Stimulated activated CD4-positive, alpha-beta T cell treated with anti-CD3 and anti-CD28 coated beads, Interleukin-1b, Interleukin-23, amount 100 ng/mL, for 4 hours (primary cell): ENCODE data around the gene PPP1R18.
A peak's percentile ranks its signal among the peaks of the same experiment; 100 is the strongest.
"Not testable (repeated sequence)": the region's sequence is repeated elsewhere in the genome, so short reads cannot be mapped to it uniquely, and the experiment has no call there.

Source experiments
- DNase-seq, 2 donors: peaks; one replicate each; pipeline ENCODE4 v3.0.0-alpha.2; 2020; ENCODE audit warnings: low read depth in 2 of 2

Gene PPP1R18, protein sequence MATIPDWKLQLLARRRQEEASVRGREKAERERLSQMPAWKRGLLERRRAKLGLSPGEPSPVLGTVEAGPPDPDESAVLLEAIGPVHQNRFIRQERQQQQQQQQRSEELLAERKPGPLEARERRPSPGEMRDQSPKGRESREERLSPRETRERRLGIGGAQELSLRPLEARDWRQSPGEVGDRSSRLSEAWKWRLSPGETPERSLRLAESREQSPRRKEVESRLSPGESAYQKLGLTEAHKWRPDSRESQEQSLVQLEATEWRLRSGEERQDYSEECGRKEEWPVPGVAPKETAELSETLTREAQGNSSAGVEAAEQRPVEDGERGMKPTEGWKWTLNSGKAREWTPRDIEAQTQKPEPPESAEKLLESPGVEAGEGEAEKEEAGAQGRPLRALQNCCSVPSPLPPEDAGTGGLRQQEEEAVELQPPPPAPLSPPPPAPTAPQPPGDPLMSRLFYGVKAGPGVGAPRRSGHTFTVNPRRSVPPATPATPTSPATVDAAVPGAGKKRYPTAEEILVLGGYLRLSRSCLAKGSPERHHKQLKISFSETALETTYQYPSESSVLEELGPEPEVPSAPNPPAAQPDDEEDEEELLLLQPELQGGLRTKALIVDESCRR

DNA sequence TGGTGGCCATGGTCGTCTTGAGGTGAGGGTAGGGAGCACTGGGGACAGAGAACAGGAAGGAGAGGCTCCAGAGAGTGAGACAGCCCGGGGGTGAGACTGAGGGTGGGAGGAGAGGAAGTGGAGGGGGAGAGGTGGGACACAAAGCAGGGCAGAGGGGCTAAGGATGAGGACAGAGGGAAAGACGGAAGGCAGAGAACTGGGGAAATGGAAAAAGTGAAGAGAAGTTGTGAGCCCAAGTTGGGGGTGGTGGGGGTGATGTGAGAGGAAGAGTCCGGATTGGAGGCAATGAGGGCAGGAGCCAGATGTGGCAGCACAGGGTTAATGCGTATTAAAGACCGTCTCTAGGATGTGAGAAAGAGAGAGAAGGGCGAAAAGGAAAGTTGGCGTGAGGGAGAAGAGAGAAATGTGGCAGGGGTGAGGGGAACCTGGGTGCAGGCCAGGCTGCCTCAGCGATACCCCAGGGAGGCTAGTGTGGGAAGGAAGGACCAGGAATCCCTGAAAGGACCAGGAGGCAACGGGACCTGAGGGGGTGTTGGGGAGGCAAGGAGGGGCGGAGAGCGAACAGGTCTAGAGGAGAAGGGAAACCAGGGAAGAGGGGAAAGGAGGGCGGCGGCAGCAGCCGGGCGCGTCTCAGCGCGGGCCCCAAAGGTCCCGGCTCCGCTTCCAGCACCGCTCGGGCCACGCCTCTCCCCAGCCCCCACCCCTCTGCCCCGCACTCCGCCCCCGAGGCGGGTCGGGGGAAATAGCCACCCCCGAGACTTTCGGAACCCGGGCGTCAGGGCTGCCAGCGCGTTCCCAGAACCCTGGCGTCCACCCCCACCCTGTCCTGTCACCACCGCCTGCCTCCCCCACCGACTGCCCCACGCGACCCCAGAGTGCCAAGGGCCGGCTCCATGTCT, at the start of gene PPP1R18:
Gene PPP1R18 (minus strand): TSS at position 637 of the 899 bp plus-strand sequence. CDS start 627 bp downstream, at position 10.
- peak; percentile 74 to 88 for DNase-seq

DNA sequence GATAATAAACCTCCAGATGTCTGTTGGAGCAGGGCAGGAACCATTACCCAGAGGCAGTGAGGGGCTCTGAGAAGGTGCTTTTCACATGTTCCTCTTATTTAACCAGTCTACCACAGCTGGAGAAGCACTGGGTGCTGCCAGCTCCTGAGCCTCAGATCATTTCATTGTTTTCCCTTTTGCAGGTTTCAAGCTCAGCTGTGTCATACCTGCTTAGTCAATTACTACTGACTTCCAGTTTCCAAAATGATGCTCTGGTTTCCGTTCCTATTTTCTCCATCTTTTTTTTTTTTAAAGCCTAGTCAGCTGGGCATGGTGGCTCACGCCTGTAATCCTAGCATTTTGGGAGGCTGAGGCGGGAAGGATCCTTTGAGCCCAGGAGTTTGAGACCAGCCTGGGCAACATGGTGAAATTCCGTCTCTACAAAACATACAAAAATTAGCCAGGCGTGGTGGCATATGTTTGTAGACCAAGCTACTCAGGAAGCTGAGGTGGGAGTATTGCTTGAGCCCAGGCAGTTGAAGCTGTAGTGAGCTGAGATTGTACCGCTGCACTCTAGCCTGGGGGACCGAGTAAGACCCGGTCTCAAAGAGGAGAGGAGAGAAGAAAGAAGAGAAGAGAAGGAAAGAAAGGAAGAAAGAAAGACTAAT, 49.3 kb upstream of the PPP1R18 start:
- no peak for DNase-seq

DNA sequence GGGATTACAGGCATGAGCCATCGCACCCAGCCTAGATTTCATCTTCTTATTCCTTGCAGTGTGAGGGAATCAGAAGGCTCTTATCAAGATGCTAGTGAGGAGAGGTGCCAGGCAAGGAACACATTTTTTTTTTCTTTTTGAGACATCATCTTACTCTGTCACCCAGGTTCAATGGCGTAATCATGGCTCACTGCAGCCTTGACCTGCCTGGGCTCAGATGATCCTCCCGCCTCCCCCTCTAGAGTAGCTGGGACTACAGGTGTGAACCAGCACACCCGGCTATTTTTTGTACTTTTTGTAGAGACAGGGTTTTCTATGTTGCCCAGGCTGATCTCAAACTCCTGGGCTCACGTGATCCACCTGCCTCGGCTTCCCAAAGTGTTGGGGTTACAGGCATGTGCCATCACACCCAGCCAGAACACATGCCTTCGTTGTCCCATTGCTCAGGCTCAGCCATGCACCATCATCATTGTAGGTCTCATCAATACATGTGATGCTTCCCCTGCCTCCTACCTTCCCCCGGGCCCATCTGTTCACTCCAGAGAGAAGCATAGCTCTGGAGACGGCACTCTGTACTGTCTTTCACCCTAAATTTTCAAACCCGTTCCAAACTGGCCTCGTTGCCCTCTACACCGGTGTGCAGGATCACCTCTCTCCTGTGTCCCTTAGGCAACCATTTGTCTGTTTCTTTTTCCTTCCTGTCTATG, 45.9 kb upstream of the PPP1R18 start:
- no peak for DNase-seq

DNA sequence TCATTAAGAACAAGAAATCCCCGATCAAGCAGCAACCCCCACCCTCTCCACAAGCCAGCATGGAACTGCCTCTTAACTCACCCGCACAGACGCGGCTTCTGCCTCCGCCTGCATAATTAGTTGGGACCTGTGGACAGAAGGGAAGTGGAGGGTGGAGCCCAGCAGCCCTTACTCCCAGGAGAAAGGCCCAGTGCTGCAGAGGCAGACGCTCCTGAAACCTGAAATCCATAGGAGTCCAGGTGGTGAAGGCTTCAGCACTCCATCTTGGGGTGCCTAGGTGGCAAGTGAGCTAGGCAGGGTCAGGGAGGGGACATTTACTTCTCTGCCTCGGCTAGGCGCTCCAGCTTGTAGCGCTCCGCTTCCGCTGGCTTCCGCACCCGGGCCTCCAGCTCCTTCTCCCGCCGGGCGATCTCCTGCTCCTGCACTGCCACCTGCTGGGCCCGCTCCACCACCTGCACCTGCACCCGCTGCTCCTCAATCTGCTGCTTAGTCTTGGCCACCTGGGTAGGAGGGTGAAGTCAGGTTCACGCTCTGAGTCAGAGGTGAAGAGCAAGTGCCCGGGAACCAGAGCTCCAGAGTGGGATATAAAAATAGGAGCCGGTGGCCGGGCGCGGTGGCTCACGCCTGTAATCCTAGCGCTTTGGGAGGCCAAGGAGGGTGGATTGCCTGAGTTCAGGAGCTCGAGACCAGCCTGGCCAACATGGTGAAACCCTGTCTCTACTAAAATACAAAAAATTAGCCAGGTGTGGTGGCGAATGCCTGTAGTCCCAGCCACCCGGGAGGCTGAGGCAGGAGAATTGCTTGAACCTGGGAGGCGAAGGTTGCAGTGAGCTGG, 44.4 kb upstream of the PPP1R18 start:
- peak; percentile 78 to 81 for DNase-seq

DNA sequence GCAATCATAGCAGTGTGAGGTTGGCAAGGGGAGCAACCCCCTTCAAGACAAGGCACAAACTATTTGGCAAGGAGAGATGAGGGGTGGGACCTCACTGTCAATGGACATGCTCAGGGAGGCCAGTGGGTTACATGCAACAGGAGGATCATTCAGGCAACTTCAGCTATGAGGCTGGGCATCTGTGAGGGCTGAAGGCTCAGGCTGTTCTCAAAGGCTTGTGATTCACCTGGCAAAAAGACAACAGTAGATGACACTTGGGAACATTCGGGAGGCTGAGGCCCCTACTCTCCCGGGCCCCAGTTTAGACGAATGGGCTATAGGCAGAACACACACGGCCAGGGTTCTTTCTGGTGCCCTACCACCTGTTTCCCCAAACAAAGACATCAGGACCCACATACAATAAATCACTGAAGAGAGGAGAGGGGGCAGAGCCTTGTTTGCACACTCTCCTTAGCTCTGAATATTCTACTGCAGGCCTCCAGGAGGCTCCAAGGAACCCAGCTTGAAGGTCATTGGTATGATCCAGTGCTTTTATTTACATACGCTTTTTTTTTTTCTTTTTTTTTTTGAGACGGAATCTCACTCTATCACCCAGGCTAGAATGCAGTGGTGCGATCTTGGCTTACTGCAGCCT, 41.6 kb upstream of the PPP1R18 start:
- DNase-seq, result no peak

DNA sequence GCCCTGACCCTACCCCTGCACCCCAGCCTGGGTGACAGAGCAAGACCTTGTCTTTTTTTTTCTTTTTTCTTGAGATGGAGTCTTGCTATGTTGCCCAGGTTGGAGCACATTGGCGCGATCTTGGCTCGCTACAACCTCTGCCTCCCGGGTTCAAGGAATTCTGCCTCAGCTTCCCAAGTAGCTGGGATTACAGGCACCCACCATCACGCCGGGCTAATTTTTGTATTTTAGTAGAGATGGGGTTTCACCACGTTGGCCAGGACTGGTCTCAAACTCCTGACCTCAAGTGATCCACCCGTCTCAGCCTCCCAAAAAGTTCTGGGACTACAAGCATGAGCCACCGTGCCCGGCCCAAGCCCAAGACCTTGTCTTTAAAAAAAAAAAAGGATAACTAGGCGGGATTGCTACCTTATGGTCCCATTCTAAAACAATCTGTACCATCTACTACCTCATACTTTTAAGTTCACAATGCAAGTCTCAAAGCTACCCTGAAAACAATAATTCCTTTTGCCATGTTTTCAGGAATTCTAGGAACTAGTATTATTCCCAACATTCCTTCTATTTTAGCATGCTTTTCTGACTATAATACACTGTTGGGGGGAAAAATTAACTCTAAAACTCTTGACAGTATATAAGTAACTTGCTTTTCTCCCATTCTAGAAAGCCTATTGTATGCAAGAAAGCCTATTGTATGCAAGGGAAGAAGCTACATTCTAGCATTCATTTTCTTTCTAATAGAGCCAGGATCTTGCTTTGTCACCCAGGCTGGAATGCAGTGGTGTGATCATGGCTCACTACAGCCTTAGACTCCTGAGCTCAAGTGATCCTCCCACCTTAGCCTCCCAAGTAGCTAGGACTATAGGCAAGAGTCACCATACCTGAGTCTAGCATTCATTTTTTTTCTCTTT, 40.3 kb upstream of the PPP1R18 start:
- DNase-seq, result no peak

DNA sequence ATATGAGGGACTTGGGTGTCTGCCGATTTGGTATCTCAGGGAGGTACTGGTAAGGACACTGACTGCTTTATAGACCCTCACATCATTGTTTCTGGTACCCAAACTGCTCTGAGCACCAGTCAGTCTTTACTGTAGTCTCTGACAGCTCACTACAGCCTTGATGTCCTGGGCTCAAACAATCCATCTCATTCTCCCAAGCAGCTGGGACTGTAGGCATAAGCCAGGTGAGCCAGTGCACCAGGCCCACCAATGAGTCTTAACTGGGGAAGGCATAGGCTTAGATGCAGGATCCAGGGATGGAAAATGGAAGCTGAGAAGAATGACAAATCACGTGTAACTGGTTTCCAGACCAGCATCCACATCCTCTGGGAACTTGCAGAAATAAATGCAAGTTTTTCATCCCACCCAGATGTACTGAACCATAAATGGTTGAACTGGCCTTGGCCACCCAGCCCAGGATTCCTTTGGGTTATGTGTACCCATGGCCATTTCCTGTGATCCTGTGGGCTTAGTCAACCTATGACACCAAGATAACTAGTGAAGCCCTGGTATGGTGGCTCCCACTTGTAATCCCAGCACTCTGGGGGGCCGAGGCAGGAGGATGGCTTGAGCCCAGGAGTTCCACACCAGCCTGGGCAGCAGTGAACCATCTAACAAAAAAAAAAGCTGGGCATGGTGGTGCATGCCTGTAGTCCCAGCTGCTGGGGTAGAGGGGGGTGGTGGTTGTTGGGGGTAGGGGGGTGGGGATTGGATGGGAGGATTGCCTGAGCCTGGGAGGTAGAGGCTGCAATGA, 39.5 kb upstream of the PPP1R18 start:
- no peak for DNase-seq

DNA sequence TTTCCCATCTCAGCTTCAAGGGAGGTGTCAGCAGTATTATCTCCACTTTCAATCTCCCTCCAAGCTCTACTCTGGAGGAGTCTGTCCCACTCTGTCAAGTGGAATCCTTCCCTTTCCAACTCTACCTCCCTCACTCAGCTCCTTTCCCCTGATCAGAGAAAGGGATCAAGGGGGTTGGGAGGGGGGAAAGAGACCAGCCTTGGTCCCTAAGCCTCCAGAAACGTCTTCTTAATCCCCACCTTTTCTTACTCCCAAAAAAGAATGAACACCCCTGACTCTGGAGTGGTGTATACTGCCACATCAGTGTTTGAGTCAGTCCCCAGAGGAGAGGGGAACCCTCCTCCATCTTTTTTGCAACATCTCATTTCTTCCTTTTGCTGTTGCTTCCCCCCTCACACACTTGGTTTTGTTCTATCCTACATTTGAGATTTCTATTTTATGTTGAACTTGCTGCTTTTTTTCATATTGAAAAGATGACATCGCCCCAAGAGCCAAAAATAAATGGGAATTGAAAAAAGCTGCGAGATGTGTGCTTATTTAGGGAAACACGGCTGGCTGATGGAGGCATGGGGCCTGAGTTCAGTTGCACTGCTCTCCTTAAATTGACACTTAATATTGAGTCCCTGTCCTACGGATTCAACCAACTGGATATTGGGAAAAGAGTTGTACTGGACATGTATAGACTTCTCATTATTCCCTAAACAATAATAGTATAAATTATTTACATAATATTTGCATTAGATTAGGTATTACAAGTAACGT, 38.6 kb upstream of the PPP1R18 start:
- no peak for DNase-seq

DNA sequence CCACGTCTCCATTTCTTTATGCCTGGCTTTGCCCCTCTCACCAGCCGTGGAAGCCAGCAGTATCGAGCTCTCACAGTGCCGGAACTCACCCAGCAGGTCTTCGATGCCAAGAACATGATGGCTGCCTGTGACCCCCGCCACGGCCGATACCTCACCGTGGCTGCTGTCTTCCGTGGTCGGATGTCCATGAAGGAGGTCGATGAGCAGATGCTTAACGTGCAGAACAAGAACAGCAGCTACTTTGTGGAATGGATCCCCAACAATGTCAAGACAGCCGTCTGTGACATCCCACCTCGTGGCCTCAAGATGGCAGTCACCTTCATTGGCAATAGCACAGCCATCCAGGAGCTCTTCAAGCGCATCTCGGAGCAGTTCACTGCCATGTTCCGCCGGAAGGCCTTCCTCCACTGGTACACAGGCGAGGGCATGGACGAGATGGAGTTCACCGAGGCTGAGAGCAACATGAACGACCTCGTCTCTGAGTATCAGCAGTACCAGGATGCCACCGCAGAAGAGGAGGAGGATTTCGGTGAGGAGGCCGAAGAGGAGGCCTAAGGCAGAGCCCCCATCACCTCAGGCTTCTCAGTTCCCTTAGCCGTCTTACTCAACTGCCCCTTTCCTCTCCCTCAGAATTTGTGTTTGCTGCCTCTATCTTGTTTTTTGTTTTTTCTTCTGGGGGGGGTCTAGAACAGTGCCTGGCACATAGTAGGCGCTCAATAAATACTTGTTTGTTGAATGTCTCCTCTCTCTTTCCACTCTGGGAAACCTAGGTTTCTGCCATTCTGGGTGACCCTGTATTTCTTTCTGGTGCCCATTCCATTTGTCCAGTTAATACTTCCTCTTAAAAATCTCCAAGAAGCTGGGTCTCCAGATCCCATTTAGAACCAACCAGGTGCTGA, 37.6 kb upstream of the PPP1R18 start:
- not testable (repeated sequence) for DNase-seq

DNA sequence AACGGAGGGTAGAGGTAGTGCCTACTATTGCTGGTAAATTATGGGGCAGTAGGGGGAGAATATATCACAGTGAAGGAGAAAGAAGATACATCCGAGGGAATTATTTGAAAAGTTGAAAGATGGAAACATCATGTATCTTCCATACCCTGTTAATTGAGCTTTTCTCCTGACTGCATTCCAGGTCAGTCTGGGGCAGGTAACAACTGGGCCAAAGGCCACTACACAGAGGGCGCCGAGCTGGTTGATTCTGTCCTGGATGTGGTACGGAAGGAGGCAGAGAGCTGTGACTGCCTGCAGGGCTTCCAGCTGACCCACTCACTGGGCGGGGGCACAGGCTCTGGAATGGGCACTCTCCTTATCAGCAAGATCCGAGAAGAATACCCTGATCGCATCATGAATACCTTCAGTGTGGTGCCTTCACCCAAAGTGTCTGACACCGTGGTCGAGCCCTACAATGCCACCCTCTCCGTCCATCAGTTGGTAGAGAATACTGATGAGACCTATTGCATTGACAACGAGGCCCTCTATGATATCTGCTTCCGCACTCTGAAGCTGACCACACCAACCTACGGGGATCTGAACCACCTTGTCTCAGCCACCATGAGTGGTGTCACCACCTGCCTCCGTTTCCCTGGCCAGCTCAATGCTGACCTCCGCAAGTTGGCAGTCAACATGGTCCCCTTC, 36.9 kb upstream of the PPP1R18 start:
- not testable (repeated sequence) for DNase-seq

DNA sequence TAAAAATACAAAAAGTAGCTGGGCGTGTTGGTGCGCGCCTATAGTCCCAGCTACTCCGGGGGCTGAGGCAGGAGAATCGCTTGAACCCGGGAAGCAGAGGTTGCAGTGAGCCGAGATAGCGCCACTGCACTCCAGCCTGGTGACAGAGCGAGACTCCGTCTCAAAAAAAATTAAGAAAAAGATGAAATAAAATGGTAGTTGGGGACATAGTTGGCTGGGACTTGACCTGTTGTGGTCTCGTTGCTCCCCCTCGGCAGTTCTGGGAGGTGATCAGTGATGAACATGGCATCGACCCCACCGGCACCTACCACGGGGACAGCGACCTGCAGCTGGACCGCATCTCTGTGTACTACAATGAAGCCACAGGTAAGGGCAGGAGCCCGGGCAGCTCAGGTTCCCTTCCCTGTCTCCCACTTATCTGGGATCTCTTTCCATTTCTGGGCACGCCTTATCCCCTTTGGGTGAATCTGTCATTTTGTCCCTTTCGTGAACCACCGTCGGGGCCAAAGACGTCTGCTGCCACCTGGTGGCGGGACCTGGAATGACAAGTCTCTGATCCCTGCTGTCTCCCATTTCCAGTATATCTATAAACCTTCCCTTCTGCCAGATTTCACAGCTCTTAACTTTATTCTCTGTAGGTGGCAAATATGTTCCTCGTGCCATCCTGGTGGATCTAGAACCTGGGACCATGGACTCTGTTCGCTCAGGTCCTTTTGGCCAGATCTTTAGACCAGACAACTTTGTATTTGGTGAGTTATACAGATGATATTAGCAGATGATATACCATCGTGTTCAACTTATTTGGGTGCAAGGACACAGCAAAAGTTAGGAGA, 36.1 kb upstream of the PPP1R18 start:
- DNase-seq, result peak; percentile 81 to 89

DNA sequence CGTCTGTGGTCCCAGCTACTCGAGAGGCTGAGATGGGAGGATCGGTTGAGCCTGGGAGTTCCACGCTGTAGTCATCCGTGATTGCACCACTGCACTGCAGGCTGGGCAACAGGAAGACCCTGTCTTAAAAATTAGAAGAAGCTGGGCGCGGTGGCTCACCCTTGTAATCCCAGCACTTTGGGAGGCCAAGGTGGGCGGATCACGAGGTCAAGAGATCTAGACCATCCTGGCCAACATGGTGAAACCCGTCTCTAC, 35.5 kb upstream of the PPP1R18 start:
- not testable (repeated sequence) for DNase-seq

DNA sequence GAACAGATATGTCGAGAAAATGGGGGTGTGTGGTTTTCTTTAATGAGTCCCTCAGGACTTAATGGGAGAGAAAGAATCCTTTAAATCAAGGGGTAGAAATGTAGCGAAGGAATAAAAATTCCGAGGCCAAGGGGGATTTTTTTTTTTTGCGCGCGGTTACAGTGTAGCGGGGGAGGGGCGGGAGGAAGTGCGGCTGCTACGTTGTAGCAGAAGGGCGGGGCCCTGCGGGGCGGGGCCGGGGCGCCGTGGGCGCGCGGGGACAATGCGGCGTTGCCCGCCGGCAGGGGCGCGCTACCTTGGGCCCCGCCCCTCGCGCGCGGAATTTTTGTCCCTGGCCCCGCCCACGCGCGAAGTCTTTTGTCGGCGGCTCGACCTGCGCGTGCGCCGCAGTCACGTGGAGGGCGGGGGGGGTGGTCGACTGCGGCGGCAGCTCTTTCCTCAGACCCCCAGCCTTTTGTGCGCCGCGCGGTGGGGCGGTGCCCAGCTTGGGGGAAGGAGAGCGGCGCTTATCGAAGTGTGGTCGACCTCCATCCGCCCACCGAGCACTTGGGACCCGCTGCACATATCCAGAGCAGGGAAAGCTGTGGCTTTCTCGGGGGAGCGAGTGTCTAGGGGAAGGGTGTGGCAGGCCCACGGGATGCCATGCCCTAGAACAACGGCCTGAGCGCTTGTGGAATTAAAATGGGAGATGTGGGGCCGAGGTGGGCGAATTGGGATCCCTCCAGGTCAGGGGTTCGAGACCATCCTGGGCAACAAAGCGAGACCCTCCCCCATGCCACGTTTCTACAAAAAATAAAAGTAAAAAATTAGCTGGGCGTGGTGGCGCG, 35.0 kb upstream of the PPP1R18 start:
- DNase-seq, result peak; percentile 98 to 99

DNA sequence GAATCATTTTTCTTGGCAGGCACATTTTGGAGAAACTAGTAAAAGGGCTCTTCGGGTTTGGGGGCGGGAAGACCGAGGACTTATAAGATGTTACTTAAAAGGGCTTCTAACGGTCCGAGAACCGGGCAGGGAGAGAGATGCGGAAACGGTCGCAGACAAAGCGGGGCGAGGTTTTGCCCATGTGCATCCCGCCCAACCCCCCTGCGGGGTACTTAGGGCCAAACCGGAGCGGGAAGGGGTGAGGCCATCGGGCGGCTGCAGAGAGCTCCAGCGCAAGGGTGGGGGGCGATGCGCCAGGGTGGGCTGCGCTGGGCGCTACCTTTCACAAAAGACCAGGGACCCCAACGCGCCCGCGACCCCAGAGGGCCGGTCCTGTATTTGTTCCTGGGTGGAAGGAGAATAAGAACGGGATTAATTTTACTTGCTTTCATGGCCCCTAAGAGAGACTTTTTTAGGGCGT, 34.3 kb upstream of the PPP1R18 start:
- peak; percentile 38 to 61 for DNase-seq
